GM03348 (cell line): ENCODE results near the gene HMGCLL1.

Source experiments
- DNase-seq: peaks from one replicate; pipeline ENCODE4 v3.0.0; 2012; ENCODE audit warnings: low spot score

The HMGCLL1 gene

GRCh38 chr6:55443238-55444134 lies 135.5 kb downstream of the HMGCLL1 start:
- no peak for DNase-seq

- DNase-seq, result no peak
Observed at GRCh38 chr6:55438203-55438602, 140.8 kb downstream of the HMGCLL1 start.

GRCh38 chr6:55437141-55437540 lies 141.9 kb downstream of the HMGCLL1 start:
- no peak for DNase-seq

- DNase-seq, result no peak
Observed at GRCh38 chr6:55433446-55434130, 145.4 kb downstream of the HMGCLL1 start.

- no peak for DNase-seq
Observed at GRCh38 chr6:55423933-55424332, 155.1 kb downstream of the HMGCLL1 start.

- DNase-seq, result no peak
Observed at GRCh38 chr6:55410674-55411073, 168.3 kb downstream of the HMGCLL1 start.

- DNase-seq, result no peak
Observed at GRCh38 chr6:55405474-55406235, 173.3 kb downstream of the HMGCLL1 start.

GRCh38 chr6:55399351-55399750 lies 179.6 kb downstream of the HMGCLL1 start:
- no peak for DNase-seq

- no peak for DNase-seq
Observed at GRCh38 chr6:55397986-55398385, 181.0 kb downstream of the HMGCLL1 start.

- DNase-seq, result no peak
Observed at GRCh38 chr6:55395871-55396270, 183.1 kb downstream of the HMGCLL1 start.

- no peak for DNase-seq
Observed at GRCh38 chr6:55388211-55388610, 190.8 kb downstream of the HMGCLL1 start.
